Uterus (tissue), 2 donors: Measurements from ENCODE around the gene REEP5.

Source experiments
- CTCF ChIP-seq, 4 experiments: fragments of 200-600 bp in 2 of 4; fragments of 450-650 bp in 2 of 4; sonication (generic) in 2 of 4; IDR thresholded peaks; one replicate each; pipeline ENCODE4 v1.5.1; 2016 to 2019; ENCODE audit warnings: antibody characterized with exemption in 4 of 4, mild to moderate bottlenecking in 2 of 4, moderate library complexity in 1 of 4
- POLR2A ChIP-seq, 2 donors: fragments of 450-650 bp; IDR thresholded peaks; one replicate each; pipeline ENCODE4 v1.6.1; 2016; ENCODE audit warnings: antibody characterized with exemption in 2 of 2, mild to moderate bottlenecking in 1 of 2, moderate library complexity in 1 of 2

DNA sequence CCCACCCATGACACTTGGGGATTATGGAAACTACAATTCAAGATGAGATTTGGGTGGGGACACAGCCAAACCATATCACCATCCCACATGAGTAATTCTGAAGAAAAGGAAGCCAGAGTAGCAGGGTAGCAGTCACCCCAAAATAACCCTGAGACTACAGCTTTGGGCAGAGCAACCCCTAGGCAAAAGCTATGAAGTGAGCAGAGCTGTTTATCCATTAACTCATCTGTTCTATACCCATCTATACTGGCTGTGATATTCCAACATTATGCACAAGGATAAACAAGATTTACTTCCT is 12.3 kb upstream of the REEP5 start:
- TF ChIP-seq POLR2A (IDR thresholded peaks at IDR 0.05): no peak
- TF ChIP-seq CTCF (IDR thresholded peaks at IDR 0.05): no peak
